ENCODE results near the gene CHMP4B.
A peak's percentile ranks its signal among the peaks of the same experiment; 100 is the strongest.

Gene CHMP4B

GRCh38 chr20:33837096-33837830, 26.1 kb downstream of the CHMP4B start:
- TF ChIP-seq, protein P1, sequence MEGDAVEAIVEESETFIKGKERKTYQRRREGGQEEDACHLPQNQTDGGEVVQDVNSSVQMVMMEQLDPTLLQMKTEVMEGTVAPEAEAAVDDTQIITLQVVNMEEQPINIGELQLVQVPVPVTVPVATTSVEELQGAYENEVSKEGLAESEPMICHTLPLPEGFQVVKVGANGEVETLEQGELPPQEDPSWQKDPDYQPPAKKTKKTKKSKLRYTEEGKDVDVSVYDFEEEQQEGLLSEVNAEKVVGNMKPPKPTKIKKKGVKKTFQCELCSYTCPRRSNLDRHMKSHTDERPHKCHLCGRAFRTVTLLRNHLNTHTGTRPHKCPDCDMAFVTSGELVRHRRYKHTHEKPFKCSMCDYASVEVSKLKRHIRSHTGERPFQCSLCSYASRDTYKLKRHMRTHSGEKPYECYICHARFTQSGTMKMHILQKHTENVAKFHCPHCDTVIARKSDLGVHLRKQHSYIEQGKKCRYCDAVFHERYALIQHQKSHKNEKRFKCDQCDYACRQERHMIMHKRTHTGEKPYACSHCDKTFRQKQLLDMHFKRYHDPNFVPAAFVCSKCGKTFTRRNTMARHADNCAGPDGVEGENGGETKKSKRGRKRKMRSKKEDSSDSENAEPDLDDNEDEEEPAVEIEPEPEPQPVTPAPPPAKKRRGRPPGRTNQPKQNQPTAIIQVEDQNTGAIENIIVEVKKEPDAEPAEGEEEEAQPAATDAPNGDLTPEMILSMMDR (IDR thresholded peaks at IDR 0.05; ENCODE audit: low read depth, low read length, missing control alignments): no peak
- H3K27me3 ChIP-seq (replicated peaks): no peaks in the 10 kb centered on the region
- DNase-seq: no peak
- in situ Hi-C loops (cut with HindIII; ENCODE audit: low pct_ligation_motif_present, low sequenced_read_pairs): no loop called here
- H3K4me3 ChIP-seq (ENCODE audit: low read depth, low read length): no peak overlapping the region
- H3K36me3 ChIP-seq (replicated peaks): no peaks in the 10 kb centered on the region
- no peak overlapping the region for H3K27ac ChIP-seq

DNA sequence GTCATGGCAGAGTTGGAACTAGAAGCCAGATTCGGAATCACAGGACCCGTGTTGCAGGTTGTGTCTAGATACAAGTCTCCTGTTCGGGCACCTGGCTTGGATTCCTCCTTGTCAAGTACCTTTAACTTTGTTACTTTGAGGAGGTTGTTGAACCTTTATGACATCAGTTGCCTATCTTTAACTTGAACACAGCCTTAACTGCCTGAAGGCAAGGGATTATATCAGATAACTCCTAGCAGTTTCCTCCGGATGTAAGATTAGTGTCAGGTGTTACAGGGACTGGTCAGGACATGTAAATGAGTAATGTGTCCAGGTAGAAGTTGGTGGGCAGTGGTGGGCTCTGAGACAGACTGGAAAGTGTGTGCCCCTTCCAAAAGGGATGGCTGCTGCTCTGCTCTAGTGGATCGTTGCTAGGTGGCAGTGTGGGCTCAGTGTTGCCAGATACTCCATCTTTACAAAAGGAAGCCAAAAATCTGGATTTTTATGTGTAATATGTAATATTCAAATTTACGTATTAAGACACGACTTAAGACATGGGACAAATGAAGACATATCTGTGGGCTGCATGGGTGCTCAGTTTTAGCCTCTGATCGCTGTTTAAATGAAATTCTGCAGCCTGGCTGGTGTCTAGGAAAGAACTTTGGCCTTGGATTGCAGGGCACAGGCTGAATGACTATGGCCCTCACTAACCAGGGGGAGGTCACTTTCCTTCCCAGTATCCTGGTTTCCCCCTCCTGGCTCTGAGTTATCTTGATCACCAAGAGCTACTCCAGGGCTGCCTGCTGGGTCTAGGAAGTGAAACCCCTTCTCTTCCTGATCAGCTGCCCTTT, 27.1 kb downstream of the CHMP4B start:
- in situ Hi-C loops (cut with HindIII; ENCODE audit: low pct_ligation_motif_present, low sequenced_read_pairs): no loop called here
- Histone ChIP-seq H3K4me3 (ENCODE audit: low read depth, low read length) (no peak overlapping the region), H3K27me3 (replicated peaks) (no peaks in the 10 kb centered on the region), H3K27ac (no peak overlapping the region), H3K36me3 (replicated peaks) (no peaks in the 10 kb centered on the region)
- TF ChIP-seq, protein P1 (IDR thresholded peaks at IDR 0.05; ENCODE audit: low read depth, low read length, missing control alignments): peak; percentile 30
- no peak for DNase-seq

GRCh38 chr20:33839591-33839990, 28.4 kb downstream of the CHMP4B start:
- Histone ChIP-seq H3K27ac (no peak overlapping the region), H3K27me3 (replicated peaks) (no peaks in the 10 kb centered on the region), H3K4me3 (ENCODE audit: low read depth, low read length) (no peak overlapping the region), H3K36me3 (replicated peaks) (no peaks in the 10 kb centered on the region)
- in situ Hi-C loops (cut with HindIII; ENCODE audit: low pct_ligation_motif_present, low sequenced_read_pairs): no loop called here
- TF ChIP-seq, protein P1 (IDR thresholded peaks at IDR 0.05; ENCODE audit: low read depth, low read length, missing control alignments): no peak
- DNase-seq: no peak

DNA sequence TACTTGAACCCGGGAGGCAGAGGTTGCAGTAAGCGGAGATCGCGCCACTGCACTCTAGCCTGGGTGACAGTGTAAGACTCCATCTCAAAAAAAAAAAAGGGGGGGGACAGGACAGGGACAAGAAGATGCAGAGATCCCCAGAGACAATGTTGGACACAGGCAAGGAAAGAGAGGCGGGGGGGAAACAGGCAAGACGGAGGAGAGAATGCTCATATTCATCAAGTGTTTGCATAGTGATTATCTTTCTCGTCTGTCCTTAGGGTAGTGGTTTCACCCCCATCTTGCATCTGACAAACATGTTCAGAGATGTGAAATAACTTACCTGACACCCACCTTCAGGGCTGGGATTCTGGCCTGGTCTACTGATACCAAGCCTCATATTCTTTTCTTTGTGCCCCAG, 29.0 kb downstream of the CHMP4B start:
- DNase-seq: no peak
- in situ Hi-C loops (cut with HindIII; ENCODE audit: low pct_ligation_motif_present, low sequenced_read_pairs): no loop called here
- Histone ChIP-seq H3K27ac (no peak overlapping the region), H3K36me3 (replicated peaks) (no peaks in the 10 kb centered on the region), H3K27me3 (replicated peaks) (no peaks in the 10 kb centered on the region), H3K4me3 (ENCODE audit: low read depth, low read length) (no peak overlapping the region)
- TF ChIP-seq, protein P1 (IDR thresholded peaks at IDR 0.05; ENCODE audit: low read depth, low read length, missing control alignments): no peak

DNA sequence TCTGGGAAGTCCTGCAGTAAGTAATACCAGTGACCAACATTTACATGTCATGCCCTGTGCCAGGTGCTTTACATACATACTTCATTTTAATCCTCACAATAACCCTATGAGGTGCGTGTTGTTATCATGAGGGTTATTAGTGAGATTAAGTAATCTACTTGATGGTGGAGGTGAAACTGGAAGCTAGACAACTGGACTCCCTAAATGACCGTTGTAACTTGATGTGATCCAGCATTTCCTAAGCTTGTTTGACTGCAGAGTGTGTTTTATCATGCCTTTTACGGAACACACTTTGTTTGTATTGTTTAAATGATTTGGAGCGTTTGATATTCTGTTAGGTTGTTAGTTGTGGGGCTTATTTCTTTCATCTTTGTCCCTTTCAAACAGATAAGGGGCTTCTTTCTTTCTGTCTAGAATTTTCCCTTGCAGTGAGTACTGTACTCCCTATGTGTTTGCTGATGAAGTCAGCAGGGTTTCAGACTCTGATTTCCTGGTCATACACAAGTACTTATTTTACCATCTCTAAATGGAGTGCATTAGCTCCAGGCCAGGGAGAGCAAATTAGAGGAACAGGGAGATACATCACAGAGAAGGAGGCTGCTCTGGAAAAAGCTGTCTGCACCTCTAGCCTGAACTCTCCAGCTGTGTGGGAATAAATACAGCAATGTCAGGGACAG, 29.7 kb downstream of the CHMP4B start:
- H3K27ac ChIP-seq: no peak overlapping the region
- no peaks in the 10 kb centered on the region for H3K27me3 ChIP-seq (replicated peaks)
- H3K4me3 ChIP-seq (ENCODE audit: low read depth, low read length): no peak overlapping the region
- DNase-seq: no peak
- TF ChIP-seq, protein P1 (IDR thresholded peaks at IDR 0.05; ENCODE audit: low read depth, low read length, missing control alignments): no peak
- H3K36me3 ChIP-seq (replicated peaks): no peaks in the 10 kb centered on the region
- in situ Hi-C loops (cut with HindIII; ENCODE audit: low pct_ligation_motif_present, low sequenced_read_pairs): no loop called here
